Myocyte (in vitro differentiated cells): ENCODE measurements around the gene MAP1S. TPM values are rescaled to one million over a fixed set of nuclear protein-coding genes. Genes with fewer than 3 reads are reported as not detected.

Experiments used
- DNase-seq: peaks from one replicate; pipeline ENCODE4 v3.0.0-alpha.2; 2012; ENCODE audit warnings: low read depth
- total RNA-seq: library from RNA; depleted of rRNA; stranded (reverse); fragments of >200 nt; gene quantifications from 2 replicates; pipeline ENCODE4 v1.2.3, GENCODE V29; 2014

Gene MAP1S
- total RNA-seq, 1 donor from 2014 or later = 24.5 TPM

GRCh38 chr19:17687857-17688784 is 31.2 kb upstream of the MAP1S start, which contains the start of gene UNC13A:
Gene UNC13A (minus strand): TSS chr19:17688354. CDS start chr19:17688199, 155 bp downstream.
- DNase-seq = peak; percentile 45

- no peak for DNase-seq
Measured at GRCh38 chr19:17688853-17689595, 30.3 kb upstream of the MAP1S start.

DNA sequence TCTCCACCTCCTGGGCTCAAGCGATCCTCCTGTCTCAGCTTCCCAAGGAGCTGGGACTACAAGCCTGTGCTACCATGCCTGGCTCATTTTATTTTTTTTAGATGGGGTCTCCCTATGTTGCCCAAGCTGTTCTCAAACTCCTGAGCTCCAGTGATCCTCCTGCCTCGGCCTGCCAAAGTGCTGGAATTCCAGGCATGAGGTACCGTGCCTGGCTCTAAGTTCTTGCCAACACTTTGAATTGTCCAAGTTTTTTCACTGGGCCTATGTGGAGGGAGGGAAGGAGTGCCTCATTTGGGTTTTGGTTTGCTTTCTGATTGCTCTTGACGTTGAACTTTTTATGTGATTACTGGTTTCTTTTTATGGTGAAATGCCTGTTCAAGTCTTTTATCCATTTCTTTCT is 26.7 kb upstream of the MAP1S start:
- no peak for DNase-seq

DNA sequence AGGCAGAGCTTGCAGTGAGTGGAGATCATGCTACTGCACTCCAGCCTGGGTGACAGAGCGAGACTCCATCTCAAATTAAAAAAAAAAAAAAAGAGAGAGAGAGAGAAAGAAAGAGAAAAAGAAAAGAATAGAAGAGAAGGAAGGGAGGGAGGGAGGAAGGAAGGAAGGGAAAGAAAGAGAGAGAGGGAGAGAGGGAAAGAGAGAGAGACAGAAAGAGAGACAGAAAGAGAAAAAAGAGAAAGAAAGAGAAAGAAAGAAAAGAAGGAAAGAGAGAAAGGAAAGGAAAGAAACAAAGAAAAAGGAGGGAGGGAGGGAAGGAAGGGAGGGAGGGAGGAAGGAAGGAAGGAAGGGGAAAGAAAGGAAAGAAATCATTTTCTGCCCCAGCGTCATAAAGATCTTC is 24.1 kb upstream of the MAP1S start:
- DNase-seq = no peak

DNA sequence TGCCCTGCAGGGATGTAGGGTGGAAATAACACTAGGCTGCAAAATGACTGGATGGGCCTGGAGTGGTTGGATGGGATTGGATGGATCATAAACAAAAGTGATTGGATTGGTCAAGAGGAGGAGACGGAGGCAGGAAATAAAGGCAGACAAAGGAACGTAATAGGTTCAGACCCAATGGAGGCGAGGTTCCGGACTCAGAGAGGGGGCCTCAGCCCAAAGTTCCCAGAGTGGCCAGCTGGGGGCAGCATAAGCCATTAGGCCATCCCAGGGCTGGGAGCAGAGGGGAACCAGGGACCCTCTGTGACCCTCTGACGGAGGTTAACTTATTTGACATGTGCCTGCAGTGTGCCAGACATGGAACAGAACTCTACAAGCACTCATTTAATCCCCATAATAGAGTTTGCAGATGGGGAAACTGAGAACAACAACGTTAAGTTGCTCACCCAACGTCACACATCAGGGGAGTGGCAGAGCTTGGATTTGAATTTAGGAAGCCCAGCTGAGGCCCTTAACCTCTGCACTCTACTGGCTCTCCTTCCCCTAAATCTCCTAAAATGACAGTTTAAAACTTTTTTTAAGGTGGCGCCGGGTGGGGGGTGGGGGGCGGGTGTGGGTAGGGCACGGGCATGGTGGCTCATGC is 15.3 kb upstream of the MAP1S start:
- peak; percentile 29 for DNase-seq

DNA sequence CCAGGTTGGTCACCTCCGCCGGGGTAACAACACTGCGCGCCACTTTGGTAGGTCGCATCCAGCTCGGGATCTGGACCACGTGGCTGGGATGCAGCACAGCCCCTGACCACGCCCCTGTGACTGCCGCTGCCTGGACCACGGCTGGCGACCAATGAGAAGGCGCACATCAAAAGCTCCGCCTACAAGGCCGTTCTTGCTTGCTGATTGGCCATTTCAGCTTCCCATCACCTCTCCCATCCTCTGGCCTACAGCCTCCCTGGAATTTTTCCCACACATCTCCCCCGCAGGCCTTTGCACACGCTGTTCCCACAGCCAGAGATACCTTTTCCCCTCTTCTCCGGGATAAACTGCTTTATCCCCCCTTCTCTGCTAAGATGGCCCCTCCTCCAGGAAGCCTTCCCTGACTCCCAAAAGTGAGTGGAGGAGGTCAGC is 12.5 kb upstream of the MAP1S start:
- DNase-seq = no peak

GRCh38 chr19:17711851-17712250 is 7.4 kb upstream of the MAP1S start:
- no peak for DNase-seq

DNA sequence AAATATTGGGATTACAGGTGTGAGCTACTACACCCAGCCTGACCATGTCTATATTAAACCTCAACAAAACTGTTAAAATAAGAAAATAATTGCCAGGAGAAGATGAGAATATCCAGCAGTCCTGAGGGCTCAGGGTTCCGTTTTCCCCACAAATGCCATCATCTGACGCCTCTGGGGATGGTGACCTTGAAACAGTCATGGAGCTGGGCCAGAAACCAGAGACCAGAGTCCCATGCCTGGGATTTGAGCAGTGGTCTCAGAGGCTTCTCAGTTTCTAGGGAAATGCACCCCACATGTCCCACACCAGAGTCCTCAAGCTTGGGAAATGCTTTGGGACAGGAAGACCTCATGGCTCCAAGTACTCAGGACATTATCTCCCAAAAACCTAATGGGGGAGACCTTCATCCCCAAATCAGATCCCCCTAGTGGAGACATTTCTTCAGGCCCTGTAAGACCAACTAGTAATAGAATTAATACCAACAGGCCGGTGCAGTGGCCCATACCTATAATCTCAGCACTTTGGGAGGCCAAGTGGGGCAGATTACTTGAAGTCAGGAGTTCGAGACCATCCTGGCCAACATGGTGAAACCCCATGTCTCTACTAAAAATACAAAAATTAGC is 2.9 kb upstream of the MAP1S start:
- DNase-seq = no peak

GRCh38 chr19:17718550-17718946 is 732 bp upstream of the MAP1S start:
- DNase-seq = no peak

DNA sequence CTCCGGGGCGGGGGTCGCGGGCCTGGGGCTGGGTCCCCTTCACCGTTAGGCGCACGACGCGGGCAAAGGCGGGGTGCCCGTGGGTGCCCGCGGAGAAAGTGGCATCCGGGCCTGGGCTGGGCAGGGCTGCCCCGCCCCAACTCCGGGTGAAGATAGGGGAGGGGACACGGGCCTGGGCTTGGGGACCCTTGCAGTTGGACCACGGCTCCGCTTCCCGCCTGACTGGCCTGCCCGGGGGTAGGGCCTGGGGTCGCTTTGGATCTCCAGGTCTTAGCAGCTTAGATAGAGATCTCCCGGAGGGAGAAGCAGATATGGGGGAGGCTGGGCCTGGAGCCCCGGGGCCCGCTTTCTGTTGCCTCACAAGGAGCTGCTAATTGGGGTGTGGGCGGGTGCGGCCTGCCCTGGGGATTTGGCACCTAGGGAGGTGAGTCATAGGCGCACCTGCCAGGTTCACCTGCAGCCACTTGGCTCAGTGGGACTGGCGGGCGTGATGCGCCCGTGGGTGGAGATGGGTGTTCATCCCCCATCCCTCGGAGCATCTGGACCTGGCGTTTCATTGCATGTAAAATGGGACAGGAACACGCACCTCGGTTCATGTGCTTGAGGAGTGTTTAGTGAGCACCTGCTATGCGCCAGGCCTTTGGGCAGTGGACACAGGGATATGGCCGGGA is 585 bp downstream of the MAP1S start:
- DNase-seq = no peak

DNA sequence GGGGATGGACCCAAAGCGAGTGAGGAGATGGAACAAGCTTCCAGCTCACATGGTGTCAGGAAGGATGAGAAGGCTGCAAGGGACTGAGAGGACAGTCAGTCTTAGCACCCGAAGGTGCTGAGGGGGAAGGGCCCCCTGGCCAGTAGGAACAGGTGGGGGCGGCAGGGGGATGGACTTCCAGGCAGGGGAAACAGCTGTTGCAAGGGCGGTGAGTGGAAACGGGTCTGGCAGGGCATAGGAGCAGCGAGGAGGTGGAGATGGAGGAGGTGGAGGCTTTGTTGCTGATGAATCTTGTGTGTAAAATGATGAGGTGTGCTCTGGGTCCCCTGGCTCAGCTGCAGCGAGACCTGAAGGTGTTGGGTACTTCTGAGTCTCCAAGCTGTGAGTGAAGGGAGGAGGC is 1.2 kb downstream of the MAP1S start:
- DNase-seq = peak; percentile 70

DNA sequence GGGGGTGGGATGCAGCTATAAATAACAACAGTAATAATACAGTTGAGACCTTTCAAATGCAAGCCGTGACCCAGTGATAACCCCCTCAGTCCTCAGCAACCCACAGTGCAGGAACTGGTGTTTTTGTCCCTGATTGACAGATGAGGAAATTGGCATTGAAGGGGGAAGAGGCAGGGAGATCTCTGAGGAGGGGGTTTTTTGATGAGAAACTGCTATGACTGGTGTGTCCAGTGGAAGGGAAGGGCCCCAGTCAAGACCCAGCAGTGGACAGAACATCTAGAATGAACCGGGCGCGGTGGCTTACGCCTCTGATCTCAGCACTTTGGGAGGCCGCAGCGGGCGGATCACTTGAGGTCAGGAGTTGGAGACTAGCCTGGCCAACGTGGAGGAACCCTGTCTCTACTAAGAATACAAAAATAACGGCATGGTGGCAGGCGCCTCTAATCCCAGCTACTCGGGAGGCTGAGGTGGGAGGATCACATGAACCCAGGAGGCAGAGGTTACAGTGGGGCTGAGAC is 1.9 kb downstream of the MAP1S start:
- no peak for DNase-seq

- no peak for DNase-seq
Measured at GRCh38 chr19:17721821-17722220, 2.5 kb downstream of the MAP1S start.

DNA sequence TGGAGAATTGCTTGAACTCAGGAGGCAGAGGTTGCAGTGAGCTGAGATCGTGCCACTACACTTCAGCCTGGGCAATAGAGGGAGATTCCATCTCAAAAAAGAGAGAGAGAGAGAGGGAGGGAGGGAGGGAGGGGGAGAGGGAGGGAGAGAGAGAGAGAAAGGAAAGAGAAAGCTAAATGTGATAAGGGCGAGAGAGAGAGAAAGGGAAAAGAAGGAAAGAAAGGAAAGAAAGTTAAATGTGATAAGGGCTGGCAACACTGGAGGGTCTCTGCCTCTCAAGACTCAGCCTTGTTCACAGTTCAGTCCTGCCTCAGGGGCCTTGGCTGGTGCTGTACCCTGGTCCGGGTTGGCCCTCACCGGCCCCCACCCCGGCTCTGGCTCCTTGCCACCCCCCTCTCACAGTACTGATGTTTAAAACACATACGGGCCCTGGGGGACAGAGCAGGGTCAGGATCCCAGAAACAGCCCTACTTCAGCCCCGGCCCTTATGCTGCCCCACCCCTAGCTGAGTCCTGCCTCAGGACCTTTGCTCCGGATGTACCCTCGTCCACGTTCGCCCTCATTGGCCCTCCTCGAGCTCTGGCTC is 3.5 kb downstream of the MAP1S start:
- DNase-seq = no peak

- no peak for DNase-seq
Measured at GRCh38 chr19:17724655-17725054, 5.4 kb downstream of the MAP1S start.

GRCh38 chr19:17725422-17726078 is 6.3 kb downstream of the MAP1S start:
- DNase-seq = no peak

DNA sequence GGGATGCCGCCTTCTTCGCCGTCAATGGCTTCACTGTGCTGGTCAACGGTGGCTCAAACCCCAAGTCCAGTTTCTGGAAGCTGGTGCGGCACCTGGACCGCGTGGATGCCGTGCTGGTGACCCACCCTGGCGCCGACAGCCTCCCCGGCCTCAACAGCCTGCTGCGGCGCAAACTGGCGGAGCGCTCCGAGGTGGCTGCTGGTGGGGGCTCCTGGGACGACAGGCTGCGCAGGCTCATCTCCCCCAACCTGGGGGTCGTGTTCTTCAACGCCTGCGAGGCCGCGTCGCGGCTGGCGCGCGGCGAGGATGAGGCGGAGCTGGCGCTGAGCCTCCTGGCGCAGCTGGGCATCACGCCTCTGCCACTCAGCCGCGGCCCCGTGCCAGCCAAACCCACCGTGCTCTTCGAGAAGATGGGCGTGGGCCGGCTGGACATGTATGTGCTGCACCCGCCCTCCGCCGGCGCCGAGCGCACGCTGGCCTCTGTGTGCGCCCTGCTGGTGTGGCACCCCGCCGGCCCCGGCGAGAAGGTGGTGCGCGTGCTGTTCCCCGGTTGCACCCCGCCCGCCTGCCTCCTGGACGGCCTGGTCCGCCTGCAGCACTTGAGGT is 7.0 kb downstream of the MAP1S start:
- DNase-seq = no peak

DNA sequence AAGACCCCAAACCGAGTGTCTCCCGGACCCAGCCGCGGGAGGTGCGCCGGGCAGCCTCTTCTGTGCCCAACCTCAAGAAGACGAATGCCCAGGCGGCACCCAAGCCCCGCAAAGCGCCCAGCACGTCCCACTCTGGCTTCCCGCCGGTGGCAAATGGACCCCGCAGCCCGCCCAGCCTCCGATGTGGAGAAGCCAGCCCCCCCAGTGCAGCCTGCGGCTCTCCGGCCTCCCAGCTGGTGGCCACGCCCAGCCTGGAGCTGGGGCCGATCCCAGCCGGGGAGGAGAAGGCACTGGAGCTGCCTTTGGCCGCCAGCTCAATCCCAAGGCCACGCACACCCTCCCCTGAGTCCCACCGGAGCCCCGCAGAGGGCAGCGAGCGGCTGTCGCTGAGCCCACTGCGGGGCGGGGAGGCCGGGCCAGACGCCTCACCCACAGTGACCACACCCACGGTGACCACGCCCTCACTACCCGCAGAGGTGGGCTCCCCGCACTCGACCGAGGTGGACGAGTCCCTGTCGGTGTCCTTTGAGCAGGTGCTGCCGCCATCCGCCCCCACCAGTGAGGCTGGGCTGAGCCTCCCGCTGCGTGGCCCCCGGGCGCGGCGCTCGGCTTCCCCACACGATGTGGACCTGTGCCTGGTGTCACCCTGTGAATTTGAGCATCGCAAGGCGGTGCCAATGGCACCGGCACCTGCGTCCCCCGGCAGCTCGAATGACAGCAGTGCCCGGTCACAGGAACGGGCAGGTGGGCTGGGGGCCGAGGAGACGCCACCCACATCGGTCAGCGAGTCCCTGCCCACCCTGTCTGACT is 7.9 kb downstream of the MAP1S start:
- no peak for DNase-seq
